Glutamatergic neuron (in vitro differentiated cells): Measurements from ENCODE around the gene SNX24. TPM values are rescaled to one million over a fixed set of nuclear protein-coding genes. Genes with fewer than 3 reads are reported as not detected.
"Not testable (repeated sequence)": the region's sequence is repeated elsewhere in the genome, so short reads cannot be mapped to it uniquely, and the experiment has no call there.

Experiments used
- DNase-seq: peaks from one replicate; pipeline ENCODE4 v3.0.0; 2022
- H3K27ac Mint-ChIP-seq: one replicate; pipeline ENCODE4 v1.8.0; 2020; ENCODE audit warnings: mild to moderate bottlenecking, mixed read lengths, inconsistent platforms; ENCODE audit not compliant: unreplicated experiment
- H3K27me3 Mint-ChIP-seq: one replicate; pipeline ENCODE4 v1.8.0; 2020; ENCODE audit warnings: mild to moderate bottlenecking, moderate library complexity, mixed read lengths, inconsistent platforms; ENCODE audit not compliant: unreplicated experiment
- H3K36me3 Mint-ChIP-seq: one replicate; pipeline ENCODE4 v1.8.0; 2020; ENCODE audit warnings: mild to moderate bottlenecking, mixed read lengths, inconsistent platforms; ENCODE audit not compliant: unreplicated experiment
- H3K4me1 Mint-ChIP-seq: one replicate; pipeline ENCODE4 v1.8.0; 2020; ENCODE audit warnings: mild to moderate bottlenecking, low read depth, mixed read lengths, inconsistent platforms; ENCODE audit not compliant: unreplicated experiment
- H3K4me3 Mint-ChIP-seq: one replicate; pipeline ENCODE4 v1.8.0; 2020; ENCODE audit warnings: mild to moderate bottlenecking, mixed read lengths, inconsistent platforms; ENCODE audit not compliant: unreplicated experiment
- H3K9me3 Mint-ChIP-seq: one replicate; pipeline ENCODE4 v1.8.0; 2020; ENCODE audit warnings: mild to moderate bottlenecking, moderate library complexity, mixed read lengths, inconsistent platforms; ENCODE audit not compliant: unreplicated experiment
- total RNA-seq: library from RNA; stranded (reverse); fragmentation: NEBNext Ultra II Directional; extraction: Animal tissue kit (Norgen Biotek cat#: 25700); gene quantifications from one replicate; pipeline ENCODE4 v1.2.1, GENCODE V29; 2021; ENCODE audit not compliant: unreplicated experiment
- TF ChIP-seq, protein P1 (sequence below): fragments of 200-600 bp; sonication (generic); IDR thresholded peaks from one replicate; pipeline ENCODE4 v1.5.0; 2021; ENCODE audit not compliant: partially characterized antibody, unreplicated experiment

The SNX24 gene
- total RNA-seq, 1 donor from 2014 or later = 21.8 TPM

DNA sequence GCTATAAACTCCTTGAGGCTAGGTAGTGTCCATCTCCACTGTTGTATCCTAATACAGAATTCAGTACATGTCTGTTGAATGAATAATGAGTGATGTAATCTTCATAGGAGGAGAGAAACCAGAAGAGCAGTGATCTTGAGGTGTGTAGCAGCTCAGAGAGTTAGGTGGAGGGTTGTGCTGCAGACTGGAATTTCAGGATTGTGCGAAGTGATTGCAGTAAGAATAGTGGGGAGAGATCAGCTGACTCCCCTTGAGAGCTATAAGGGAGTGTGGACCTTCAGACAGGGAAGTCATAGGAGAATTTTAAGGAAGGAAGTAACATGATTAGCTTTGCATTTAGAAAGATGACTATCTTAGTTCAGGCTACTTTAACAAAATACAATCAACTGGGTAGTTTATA lies 4.4 kb downstream of the SNX24 start:
- Mint-ChIP-seq H3K27ac (no peak overlapping the region), H3K4me3 (no peak overlapping the region), H3K4me1 (peaks cover 9% of the 10 kb centered on the region), H3K9me3 (peaks cover 2% of the 10 kb centered on the region), H3K36me3 (no peaks in the 10 kb centered on the region), H3K27me3 (no peaks in the 10 kb centered on the region)
- DNase-seq = no peak
- TF ChIP-seq, protein P1, sequence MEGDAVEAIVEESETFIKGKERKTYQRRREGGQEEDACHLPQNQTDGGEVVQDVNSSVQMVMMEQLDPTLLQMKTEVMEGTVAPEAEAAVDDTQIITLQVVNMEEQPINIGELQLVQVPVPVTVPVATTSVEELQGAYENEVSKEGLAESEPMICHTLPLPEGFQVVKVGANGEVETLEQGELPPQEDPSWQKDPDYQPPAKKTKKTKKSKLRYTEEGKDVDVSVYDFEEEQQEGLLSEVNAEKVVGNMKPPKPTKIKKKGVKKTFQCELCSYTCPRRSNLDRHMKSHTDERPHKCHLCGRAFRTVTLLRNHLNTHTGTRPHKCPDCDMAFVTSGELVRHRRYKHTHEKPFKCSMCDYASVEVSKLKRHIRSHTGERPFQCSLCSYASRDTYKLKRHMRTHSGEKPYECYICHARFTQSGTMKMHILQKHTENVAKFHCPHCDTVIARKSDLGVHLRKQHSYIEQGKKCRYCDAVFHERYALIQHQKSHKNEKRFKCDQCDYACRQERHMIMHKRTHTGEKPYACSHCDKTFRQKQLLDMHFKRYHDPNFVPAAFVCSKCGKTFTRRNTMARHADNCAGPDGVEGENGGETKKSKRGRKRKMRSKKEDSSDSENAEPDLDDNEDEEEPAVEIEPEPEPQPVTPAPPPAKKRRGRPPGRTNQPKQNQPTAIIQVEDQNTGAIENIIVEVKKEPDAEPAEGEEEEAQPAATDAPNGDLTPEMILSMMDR = no peak

DNA sequence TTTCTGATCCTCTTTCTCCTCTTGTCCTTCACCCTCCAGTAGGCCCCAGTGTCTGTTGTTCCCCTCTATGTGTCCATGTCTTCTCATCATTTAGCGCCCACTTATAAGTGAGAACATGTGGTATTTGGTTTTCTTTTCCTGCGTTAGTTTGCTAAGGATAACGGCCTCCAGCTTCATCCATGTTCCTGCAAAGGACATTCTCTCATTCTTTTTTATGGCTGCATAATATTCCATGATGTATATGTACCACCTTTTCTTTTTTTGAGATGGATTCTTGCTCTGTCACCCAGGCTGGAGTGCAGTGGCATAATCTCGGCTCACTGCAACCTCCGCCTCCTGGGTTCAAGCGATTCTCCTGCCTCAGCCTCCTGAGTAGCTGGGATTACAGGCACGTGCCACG lies 12.1 kb downstream of the SNX24 start:
- not testable (repeated sequence) for H3K27ac Mint-ChIP-seq, H3K36me3 Mint-ChIP-seq, DNase-seq, H3K4me3 Mint-ChIP-seq, H3K4me1 Mint-ChIP-seq, H3K9me3 Mint-ChIP-seq, H3K27me3 Mint-ChIP-seq

DNA sequence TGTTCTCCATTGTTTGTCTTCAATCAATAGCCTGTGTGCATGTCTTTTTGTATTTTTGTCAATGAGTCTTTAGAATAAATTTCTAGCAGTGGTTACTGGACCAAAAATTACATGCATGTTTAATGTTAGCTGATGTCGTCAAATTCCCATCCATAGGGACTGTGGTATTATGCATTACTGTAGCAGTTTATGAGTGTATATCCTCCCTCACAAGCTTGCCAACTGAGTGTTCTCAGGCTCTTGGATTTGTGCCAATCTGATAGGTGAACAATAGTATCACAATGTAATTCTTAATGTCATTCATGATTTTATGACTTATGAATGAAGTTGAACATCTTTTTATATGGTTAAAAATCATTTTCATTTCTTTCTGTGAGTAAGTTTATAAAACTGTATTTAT lies 13.0 kb downstream of the SNX24 start:
- peaks cover 2% of the 10 kb centered on the region for H3K27me3 Mint-ChIP-seq
- no peaks in the 10 kb centered on the region for H3K9me3 Mint-ChIP-seq
- no peak overlapping the region for H3K4me3 Mint-ChIP-seq
- H3K36me3 Mint-ChIP-seq = no peaks in the 10 kb centered on the region
- no peak for DNase-seq
- H3K27ac Mint-ChIP-seq = no peak overlapping the region
- H3K4me1 Mint-ChIP-seq = no peaks in the 10 kb centered on the region
- TF ChIP-seq, protein P1 = no peak

DNA sequence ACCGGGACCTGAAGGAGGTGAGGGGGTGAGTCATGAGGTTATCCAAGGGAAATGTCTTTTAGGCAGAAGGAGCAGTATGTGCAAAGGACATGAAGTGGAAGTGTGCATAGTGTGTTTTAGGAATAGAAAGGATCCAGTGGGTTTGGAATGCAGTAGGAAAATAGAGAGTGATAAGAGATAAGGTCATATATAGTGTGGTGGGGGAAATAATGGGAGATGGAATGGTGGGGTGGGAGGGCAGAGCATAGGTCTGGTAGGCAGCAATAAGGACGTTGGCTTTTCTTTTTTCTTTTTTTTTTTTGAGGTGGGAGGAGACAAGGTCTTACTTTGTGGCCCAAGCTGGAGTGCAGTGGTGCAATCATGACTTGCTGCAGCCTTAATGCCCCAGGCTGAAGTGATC lies 17.8 kb downstream of the SNX24 start:
- Mint-ChIP-seq H3K9me3 (no peaks in the 10 kb centered on the region), H3K4me3 (no peak overlapping the region), H3K27me3 (no peaks in the 10 kb centered on the region), H3K27ac (no peak overlapping the region), H3K36me3 (no peaks in the 10 kb centered on the region), H3K4me1 (no peaks in the 10 kb centered on the region)
- no peak for DNase-seq
- TF ChIP-seq, protein P1 = no peak

DNA sequence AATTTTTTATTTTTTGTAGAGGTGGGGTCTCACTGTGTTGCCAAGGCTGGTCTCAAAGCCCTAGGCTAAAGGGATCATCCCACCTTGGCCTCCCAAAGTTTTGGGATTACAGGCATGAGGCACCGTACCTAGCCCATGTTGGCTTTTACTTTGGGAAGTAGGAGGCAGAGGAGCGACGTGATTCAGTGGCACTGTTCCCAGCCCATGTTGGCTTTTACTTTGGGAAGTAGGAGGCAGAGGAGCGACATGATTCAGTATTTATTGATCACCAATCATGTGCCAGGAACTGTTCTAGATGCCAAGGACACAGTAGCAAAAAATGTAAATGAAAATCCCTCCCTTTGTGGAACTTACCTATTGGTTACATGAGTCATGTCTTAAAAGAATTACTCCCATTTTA lies 18.3 kb downstream of the SNX24 start:
- TF ChIP-seq, protein P1 = no peak
- Mint-ChIP-seq H3K4me1 (no peaks in the 10 kb centered on the region), H3K4me3 (no peak overlapping the region), H3K27ac (no peak overlapping the region), H3K36me3 (no peaks in the 10 kb centered on the region), H3K9me3 (no peaks in the 10 kb centered on the region), H3K27me3 (no peaks in the 10 kb centered on the region)
- DNase-seq = no peak

DNA sequence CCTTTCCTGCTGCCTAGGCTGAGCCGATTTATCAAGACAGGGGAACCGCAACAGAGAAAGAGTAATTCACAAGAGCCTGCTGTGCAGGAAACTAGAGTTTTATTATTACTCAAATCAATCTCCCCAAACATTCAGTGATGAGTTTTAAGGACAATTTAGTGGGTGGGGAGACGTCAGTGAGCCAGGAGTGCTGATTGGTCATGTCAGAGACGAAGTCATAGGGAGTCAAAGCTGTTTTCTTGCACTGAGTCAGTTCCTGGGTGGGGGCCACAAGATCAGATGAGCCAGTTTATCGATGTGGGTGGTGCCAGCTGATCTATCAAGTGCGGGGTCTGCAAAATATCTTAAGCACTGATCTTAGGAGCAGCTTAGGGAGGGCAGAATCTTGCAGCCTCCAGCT lies 19.0 kb downstream of the SNX24 start:
- DNase-seq = no peak
- Mint-ChIP-seq H3K27ac (no peak overlapping the region), H3K36me3 (no peaks in the 10 kb centered on the region), H3K9me3 (no peaks in the 10 kb centered on the region), H3K4me1 (no peaks in the 10 kb centered on the region), H3K4me3 (no peak overlapping the region), H3K27me3 (no peaks in the 10 kb centered on the region)
- TF ChIP-seq, protein P1 = no peak
